IPS DF 4.7 (cell line): ENCODE measurements around the gene DPCD.
"Not testable (repeated sequence)": the region's sequence is repeated elsewhere in the genome, so short reads cannot be mapped to it uniquely, and the experiment has no call there.

ENCODE experiments used
- DNase-seq: peaks from one replicate; pipeline ENCODE4 v3.0.0-alpha.2; 2013; ENCODE audit warnings: low spot score; ENCODE audit errors: extremely low read depth

The DPCD gene

GRCh38 chr10:101580486-101581399 lies 7.4 kb upstream of the DPCD start:
- DNase-seq = no peak

GRCh38 chr10:101585841-101586240 lies 2.3 kb upstream of the DPCD start:
- DNase-seq = no peak

- DNase-seq = no peak
Observed at GRCh38 chr10:101588879-101589278, 758 bp downstream of the DPCD start.

GRCh38 chr10:101593331-101593730 lies 5.2 kb downstream of the DPCD start:
- DNase-seq = not testable (repeated sequence)

- no peak for DNase-seq
Observed at GRCh38 chr10:101595591-101596433, 7.7 kb downstream of the DPCD start.

GRCh38 chr10:101597091-101597900 lies 9.2 kb downstream of the DPCD start:
- no peak for DNase-seq

GRCh38 chr10:101601541-101601940 lies 13.4 kb downstream of the DPCD start:
- no peak for DNase-seq

GRCh38 chr10:101602761-101603398 lies 14.8 kb downstream of the DPCD start:
- DNase-seq = peak; percentile 79

- no peak for DNase-seq
Observed at GRCh38 chr10:101607124-101607523, 19.0 kb downstream of the DPCD start.

GRCh38 chr10:101609481-101609880 lies 21.4 kb downstream of the DPCD start:
- no peak for DNase-seq

GRCh38 chr10:101611096-101611905 lies 23.2 kb downstream of the DPCD start:
- DNase-seq = no peak

- no peak for DNase-seq
Observed at GRCh38 chr10:101612086-101612485, 24.0 kb downstream of the DPCD start.

- DNase-seq = no peak
Observed at GRCh38 chr10:101612872-101613271, 24.8 kb downstream of the DPCD start.

GRCh38 chr10:101613646-101614045 lies 25.5 kb downstream of the DPCD start:
- no peak for DNase-seq

GRCh38 chr10:101614663-101615524 lies 26.8 kb downstream of the DPCD start:
- no peak for DNase-seq

- no peak for DNase-seq
Observed at GRCh38 chr10:101615525-101616116, 27.5 kb downstream of the DPCD start.

- no peak for DNase-seq
Observed at GRCh38 chr10:101616415-101617101, 28.4 kb downstream of the DPCD start.
